Measurements from ENCODE around the gene LSM14A.
A peak's percentile ranks its signal among the peaks of the same experiment; 100 is the strongest.

LSM14A gene

DNA sequence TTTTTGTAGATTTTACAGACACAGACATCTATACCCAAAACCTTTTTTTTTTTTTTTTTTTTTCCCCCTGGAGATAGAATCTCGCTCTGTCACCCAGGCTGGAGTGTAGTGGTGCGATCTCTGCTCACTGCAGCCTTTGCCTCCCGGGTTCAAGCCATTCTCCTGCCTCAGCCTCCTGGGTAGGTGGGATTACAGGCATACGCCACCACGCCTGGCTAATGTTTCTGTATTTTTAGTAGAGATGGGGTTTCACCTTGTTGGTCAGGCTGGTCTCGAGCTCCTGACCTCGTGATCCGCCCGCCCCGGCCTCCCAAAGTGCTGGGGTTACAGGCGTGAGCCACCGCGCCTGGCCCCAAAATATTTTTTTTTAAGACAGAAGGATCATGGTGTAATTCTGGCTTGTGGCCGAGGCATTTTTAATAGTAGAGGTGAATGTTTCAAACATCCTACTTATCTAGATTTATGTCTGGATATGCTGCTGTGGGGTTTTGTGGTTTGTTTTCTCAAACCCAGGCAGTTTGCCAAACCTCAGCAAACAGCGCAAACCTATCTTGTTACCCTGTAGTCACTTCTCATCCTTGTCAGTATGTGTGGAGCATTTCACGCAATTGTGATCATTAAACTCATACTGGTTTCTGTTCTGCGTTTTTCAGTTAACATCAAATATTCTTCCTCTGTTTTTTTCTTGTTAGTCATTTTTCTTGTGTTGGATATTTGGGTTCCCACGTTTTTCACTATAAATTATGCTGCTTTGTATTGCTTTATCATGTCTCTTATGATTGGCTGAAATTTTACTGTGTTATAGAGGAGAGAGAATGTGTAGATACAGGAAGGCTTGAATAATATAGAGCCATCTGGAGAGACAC is 45.9 kb downstream of the LSM14A start:
- peaks cover 87% of the 10 kb centered on the region for H3K36me3 ChIP-seq (ENCODE audit: insufficient read depth, low read length)
- H3K27ac ChIP-seq (ENCODE audit: low read depth, low read length) = no peak overlapping the region
- H3K4me1 ChIP-seq (ENCODE audit: insufficient read depth, low read length) = no peaks in the 10 kb centered on the region
- H3K9ac ChIP-seq (ENCODE audit: low read depth, low read length) = no peak overlapping the region
- H3K27me3 ChIP-seq (ENCODE audit: insufficient read depth, low read length) = no peaks in the 10 kb centered on the region
- no peaks in the 10 kb centered on the region for H3K9me3 ChIP-seq (ENCODE audit: insufficient read depth, low read depth, low read length)
- no peak overlapping the region for H3K4me3 ChIP-seq (ENCODE audit: low read length)
- 97% methylated on average over 18 of the region's 18 CpGs for WGBS

GRCh38 chr19:34218818-34219164 is 46.5 kb downstream of the LSM14A start:
- 100% methylated on average over 1 of the region's 2 CpGs for WGBS
- no peak overlapping the region for H3K27ac ChIP-seq (ENCODE audit: low read depth, low read length)
- peaks cover 87% of the 10 kb centered on the region for H3K36me3 ChIP-seq (ENCODE audit: insufficient read depth, low read length)

GRCh38 chr19:34220472-34221063 is 48.3 kb downstream of the LSM14A start:
- Histone ChIP-seq H3K4me1 (ENCODE audit: insufficient read depth, low read length) (peaks cover 12% of the 10 kb centered on the region), H3K27me3 (ENCODE audit: insufficient read depth, low read length) (no peaks in the 10 kb centered on the region), H3K9ac (ENCODE audit: low read depth, low read length) (no peak overlapping the region), H3K9me3 (ENCODE audit: insufficient read depth, low read depth, low read length) (no peaks in the 10 kb centered on the region), H3K27ac (ENCODE audit: low read depth, low read length) (no peak overlapping the region), H3K36me3 (ENCODE audit: insufficient read depth, low read length) (peaks cover 88% of the 10 kb centered on the region), H3K4me3 (ENCODE audit: low read length) (no peak overlapping the region)
- WGBS = 87% methylated on average over 4 of the region's 4 CpGs

More at GRCh38 chr19:34218818-34219164, 46.5 kb downstream of the LSM14A start:
- H3K4me3 ChIP-seq (ENCODE audit: low read length) = no peak overlapping the region
- H3K27me3 ChIP-seq (ENCODE audit: insufficient read depth, low read length) = no peaks in the 10 kb centered on the region
- H3K9me3 ChIP-seq (ENCODE audit: insufficient read depth, low read depth, low read length) = no peaks in the 10 kb centered on the region
- H3K9ac ChIP-seq (ENCODE audit: low read depth, low read length) = no peak overlapping the region
- no peaks in the 10 kb centered on the region for H3K4me1 ChIP-seq (ENCODE audit: insufficient read depth, low read length)

DNA sequence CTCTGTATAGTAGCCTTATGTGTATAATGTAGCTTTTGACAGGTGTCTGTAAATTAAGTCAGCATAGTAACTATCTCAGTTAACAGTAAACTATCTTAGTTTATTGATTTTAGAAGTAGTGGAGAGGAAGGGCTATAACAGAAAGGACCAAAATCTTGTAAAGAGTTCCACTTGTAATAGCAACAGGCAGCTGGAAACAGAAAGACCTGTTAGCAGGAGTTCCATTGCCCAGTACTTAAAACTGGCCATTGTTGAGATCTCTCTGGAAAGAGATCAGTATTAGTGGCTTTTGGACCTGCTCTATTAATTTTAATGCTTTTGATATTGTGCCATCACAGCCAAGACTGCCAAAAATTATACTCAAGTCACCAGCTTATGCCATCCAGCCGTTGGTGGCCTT is 50.1 kb downstream of the LSM14A start:
- Histone ChIP-seq H3K9ac (ENCODE audit: low read depth, low read length) (no peak overlapping the region), H3K9me3 (ENCODE audit: insufficient read depth, low read depth, low read length) (no peaks in the 10 kb centered on the region), H3K4me1 (ENCODE audit: insufficient read depth, low read length) (peaks cover 19% of the 10 kb centered on the region), H3K27me3 (ENCODE audit: insufficient read depth, low read length) (no peaks in the 10 kb centered on the region), H3K36me3 (ENCODE audit: insufficient read depth, low read length) (peaks cover 97% of the 10 kb centered on the region), H3K27ac (ENCODE audit: low read depth, low read length) (no peak overlapping the region), H3K4me3 (ENCODE audit: low read length) (no peak overlapping the region)
- WGBS = 96% methylated on average over 1 of the region's 1 CpG

GRCh38 chr19:34224996-34225658 is 52.8 kb downstream of the LSM14A start:
- H3K9ac ChIP-seq (ENCODE audit: low read depth, low read length) = no peak overlapping the region
- WGBS = 20% methylated on average over 1 of the region's 2 CpGs
- H3K9me3 ChIP-seq (ENCODE audit: insufficient read depth, low read depth, low read length) = no peaks in the 10 kb centered on the region
- H3K27ac ChIP-seq (ENCODE audit: low read depth, low read length) = peak overlapping the region; percentile 95
- H3K4me1 ChIP-seq (ENCODE audit: insufficient read depth, low read length) = peaks cover 22% of the 10 kb centered on the region
- H3K27me3 ChIP-seq (ENCODE audit: insufficient read depth, low read length) = no peaks in the 10 kb centered on the region
- no peak overlapping the region for H3K4me3 ChIP-seq (ENCODE audit: low read length)
- peaks cover 100% of the 10 kb centered on the region for H3K36me3 ChIP-seq (ENCODE audit: insufficient read depth, low read length)

DNA sequence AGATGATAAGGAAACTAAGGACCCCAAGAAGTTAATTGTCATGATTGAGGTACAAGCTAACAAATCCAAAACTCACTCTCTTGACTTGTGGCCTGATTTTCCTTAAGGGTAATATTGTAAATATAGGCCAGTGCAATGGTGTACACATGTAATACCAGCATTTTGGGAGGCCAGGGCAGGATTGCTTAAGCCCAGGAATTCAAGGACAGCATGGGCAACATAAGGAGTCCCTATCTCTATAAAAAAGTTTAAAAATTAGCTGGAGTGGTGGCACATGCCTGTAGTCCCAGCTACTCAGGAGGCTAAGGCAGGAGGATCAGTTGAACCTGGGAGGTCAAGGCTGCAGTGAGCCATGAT is 53.3 kb downstream of the LSM14A start:
- H3K9ac ChIP-seq (ENCODE audit: low read depth, low read length) = no peak overlapping the region
- no peaks in the 10 kb centered on the region for H3K27me3 ChIP-seq (ENCODE audit: insufficient read depth, low read length)
- H3K27ac ChIP-seq (ENCODE audit: low read depth, low read length) = peak overlapping the region; percentile 55
- H3K9me3 ChIP-seq (ENCODE audit: insufficient read depth, low read depth, low read length) = no peaks in the 10 kb centered on the region
- H3K4me1 ChIP-seq (ENCODE audit: insufficient read depth, low read length) = peaks cover 27% of the 10 kb centered on the region
- H3K4me3 ChIP-seq (ENCODE audit: low read length) = no peak overlapping the region
- peaks cover 97% of the 10 kb centered on the region for H3K36me3 ChIP-seq (ENCODE audit: insufficient read depth, low read length)

DNA sequence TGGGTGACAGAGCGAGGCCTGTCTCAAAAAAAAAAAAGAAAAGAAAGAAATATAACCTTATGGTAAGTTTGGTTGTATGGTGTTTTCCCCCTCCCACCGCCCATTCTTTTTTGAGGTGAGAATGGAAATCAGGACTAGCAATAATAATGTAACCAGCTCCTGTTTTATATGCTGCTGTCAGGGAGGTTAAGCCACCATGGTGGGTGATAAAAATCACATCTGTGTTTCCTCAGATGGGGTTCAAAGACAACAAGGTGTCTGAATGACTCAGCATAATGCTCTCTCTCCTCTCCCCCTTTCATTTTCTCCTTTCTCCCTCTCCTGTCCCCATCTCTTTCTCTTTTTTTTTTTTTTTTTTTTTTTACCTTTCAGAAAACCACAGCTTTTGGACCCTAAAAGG is 53.7 kb downstream of the LSM14A start:
- Histone ChIP-seq H3K27me3 (ENCODE audit: insufficient read depth, low read length) (no peaks in the 10 kb centered on the region), H3K36me3 (ENCODE audit: insufficient read depth, low read length) (peaks cover 93% of the 10 kb centered on the region), H3K4me1 (ENCODE audit: insufficient read depth, low read length) (peaks cover 28% of the 10 kb centered on the region), H3K4me3 (ENCODE audit: low read length) (no peak overlapping the region), H3K9ac (ENCODE audit: low read depth, low read length) (no peak overlapping the region), H3K27ac (ENCODE audit: low read depth, low read length) (peak overlapping the region; percentile 55), H3K9me3 (ENCODE audit: insufficient read depth, low read depth, low read length) (no peaks in the 10 kb centered on the region)
- 100% methylated on average over 2 of the region's 2 CpGs for WGBS

GRCh38 chr19:34228347-34228746 is 56.0 kb downstream of the LSM14A start:
- 100% methylated on average over 1 of the region's 1 CpG for WGBS
- no peaks in the 10 kb centered on the region for H3K27me3 ChIP-seq (ENCODE audit: insufficient read depth, low read length)
- H3K4me1 ChIP-seq (ENCODE audit: insufficient read depth, low read length) = peaks cover 34% of the 10 kb centered on the region
- no peak overlapping the region for H3K4me3 ChIP-seq (ENCODE audit: low read length)
- H3K27ac ChIP-seq (ENCODE audit: low read depth, low read length) = no peak overlapping the region
- H3K36me3 ChIP-seq (ENCODE audit: insufficient read depth, low read length) = peaks cover 70% of the 10 kb centered on the region
- no peak overlapping the region for H3K9ac ChIP-seq (ENCODE audit: low read depth, low read length)
- no peaks in the 10 kb centered on the region for H3K9me3 ChIP-seq (ENCODE audit: insufficient read depth, low read depth, low read length)

DNA sequence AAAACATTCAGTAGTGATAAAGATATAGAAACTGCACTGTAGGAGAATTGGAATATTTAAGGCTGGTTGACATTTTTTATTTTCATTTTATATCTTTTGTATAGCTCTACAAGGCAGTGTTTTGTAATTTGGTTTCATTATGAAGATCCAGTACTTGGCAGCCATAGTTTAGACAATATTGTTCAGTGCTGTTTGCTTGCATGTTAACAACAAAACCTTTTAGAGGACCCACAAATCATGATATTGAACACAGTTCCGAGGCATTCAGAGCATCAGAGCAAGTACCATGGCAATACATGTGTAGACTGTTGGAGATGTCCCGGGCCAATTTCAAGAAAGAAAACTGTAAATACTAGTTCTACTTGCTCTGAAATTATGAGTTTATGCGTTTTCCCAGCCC is 56.5 kb downstream of the LSM14A start:
- no peak overlapping the region for H3K27ac ChIP-seq (ENCODE audit: low read depth, low read length)
- peaks cover 34% of the 10 kb centered on the region for H3K4me1 ChIP-seq (ENCODE audit: insufficient read depth, low read length)
- no peak overlapping the region for H3K4me3 ChIP-seq (ENCODE audit: low read length)
- no peak overlapping the region for H3K9ac ChIP-seq (ENCODE audit: low read depth, low read length)
- H3K9me3 ChIP-seq (ENCODE audit: insufficient read depth, low read depth, low read length) = no peaks in the 10 kb centered on the region
- peaks cover 66% of the 10 kb centered on the region for H3K36me3 ChIP-seq (ENCODE audit: insufficient read depth, low read length)
- WGBS = 91% methylated on average over 3 of the region's 3 CpGs
- H3K27me3 ChIP-seq (ENCODE audit: insufficient read depth, low read length) = no peaks in the 10 kb centered on the region

GRCh38 chr19:34229721-34230120 is 57.4 kb downstream of the LSM14A start:
- H3K4me1 ChIP-seq (ENCODE audit: insufficient read depth, low read length) = peaks cover 28% of the 10 kb centered on the region
- H3K4me3 ChIP-seq (ENCODE audit: low read length) = no peak overlapping the region
- no peak overlapping the region for H3K27ac ChIP-seq (ENCODE audit: low read depth, low read length)
- no peaks in the 10 kb centered on the region for H3K27me3 ChIP-seq (ENCODE audit: insufficient read depth, low read length)
- H3K9me3 ChIP-seq (ENCODE audit: insufficient read depth, low read depth, low read length) = no peaks in the 10 kb centered on the region
- WGBS = 94% methylated on average over 4 of the region's 4 CpGs
- peaks cover 56% of the 10 kb centered on the region for H3K36me3 ChIP-seq (ENCODE audit: insufficient read depth, low read length)
- no peak overlapping the region for H3K9ac ChIP-seq (ENCODE audit: low read depth, low read length)

- no peaks in the 10 kb centered on the region for H3K9me3 ChIP-seq (ENCODE audit: insufficient read depth, low read depth, low read length)
- peak overlapping the region; percentile 41 for H3K27ac ChIP-seq (ENCODE audit: low read depth, low read length)
- peaks cover 45% of the 10 kb centered on the region for H3K36me3 ChIP-seq (ENCODE audit: insufficient read depth, low read length)
- H3K27me3 ChIP-seq (ENCODE audit: insufficient read depth, low read length) = no peaks in the 10 kb centered on the region
- peaks cover 19% of the 10 kb centered on the region for H3K4me1 ChIP-seq (ENCODE audit: insufficient read depth, low read length)
- WGBS = 81% methylated on average over 10 of the region's 10 CpGs
- H3K9ac ChIP-seq (ENCODE audit: low read depth, low read length) = no peak overlapping the region
- H3K4me3 ChIP-seq (ENCODE audit: low read length) = no peak overlapping the region
Observed at GRCh38 chr19:34230820-34231219, 58.5 kb downstream of the LSM14A start.

Measured in HUES64 (cell line).